Stimulated activated naive CD8-positive, alpha-beta T cell treated with anti-CD3 and anti-CD28 coated beads, Interleukin-15, Interleukin-2, amounts not matched to agents 100 ng/mL and 50 ng/mL, for 24 hours (primary cell): ENCODE measurements around the gene KMT2E.
"Not testable (repeated sequence)": the region's sequence is repeated elsewhere in the genome, so short reads cannot be mapped to it uniquely, and the experiment has no call there.

Experiments used
- H3K27ac Mint-ChIP-seq: one replicate; pipeline ENCODE4 v1.8.0; 2021; ENCODE audit warnings: mild to moderate bottlenecking, mixed read lengths
- H3K27me3 Mint-ChIP-seq: one replicate; pipeline ENCODE4 v1.8.0; 2021; ENCODE audit warnings: mixed read lengths
- H3K36me3 Mint-ChIP-seq: one replicate; pipeline ENCODE4 v1.8.0; 2021; ENCODE audit warnings: low read depth, mixed read lengths
- H3K4me1 Mint-ChIP-seq: one replicate; pipeline ENCODE4 v1.8.0; 2021; ENCODE audit warnings: low read depth, mixed read lengths
- H3K4me3 Mint-ChIP-seq: one replicate; pipeline ENCODE4 v1.8.0; 2021; ENCODE audit warnings: mild to moderate bottlenecking, mixed read lengths
- H3K9me3 Mint-ChIP-seq: one replicate; pipeline ENCODE4 v1.8.0; 2021; ENCODE audit warnings: mixed read lengths

The KMT2E gene

GRCh38 chr7:105021967-105022366 lies 8.0 kb downstream of the KMT2E start:
- Mint-ChIP-seq H3K27me3 (no peaks in the 10 kb centered on the region), H3K36me3 (peaks cover 35% of the 10 kb centered on the region), H3K9me3 (no peaks in the 10 kb centered on the region), H3K4me3 (peak overlapping the region; percentile 23), H3K27ac (peak overlapping the region; percentile 55), H3K4me1 (peaks cover 94% of the 10 kb centered on the region)

DNA sequence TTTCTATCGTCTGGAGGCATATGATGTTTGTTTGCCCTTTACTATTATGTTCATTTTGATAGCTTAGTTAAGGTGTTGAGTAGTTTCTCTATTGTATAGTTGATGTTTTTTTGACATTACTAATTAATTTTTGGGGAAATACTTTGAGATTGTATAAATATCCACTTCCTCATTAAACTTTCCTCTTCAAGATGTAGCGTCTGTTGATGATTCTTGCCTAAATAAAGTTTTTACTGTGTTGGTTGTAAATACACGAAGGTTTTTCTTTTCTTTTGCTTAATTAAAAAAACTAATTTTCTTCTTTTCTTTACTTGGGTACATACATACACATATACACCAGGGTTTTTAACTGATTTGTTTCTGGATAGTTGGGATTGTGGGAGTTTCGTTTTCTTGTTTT lies 8.5 kb downstream of the KMT2E start:
- Mint-ChIP-seq H3K9me3 (no peaks in the 10 kb centered on the region), H3K4me1 (peaks cover 94% of the 10 kb centered on the region), H3K27ac (peak overlapping the region; percentile 55), H3K27me3 (no peaks in the 10 kb centered on the region), H3K4me3 (peak overlapping the region; percentile 23), H3K36me3 (peaks cover 30% of the 10 kb centered on the region)

GRCh38 chr7:105024734-105025133 lies 10.7 kb downstream of the KMT2E start:
- Mint-ChIP-seq H3K9me3 (no peaks in the 10 kb centered on the region), H3K4me1 (peaks cover 95% of the 10 kb centered on the region), H3K27ac (no peak overlapping the region), H3K27me3 (no peaks in the 10 kb centered on the region), H3K36me3 (peaks cover 42% of the 10 kb centered on the region), H3K4me3 (no peak overlapping the region)

DNA sequence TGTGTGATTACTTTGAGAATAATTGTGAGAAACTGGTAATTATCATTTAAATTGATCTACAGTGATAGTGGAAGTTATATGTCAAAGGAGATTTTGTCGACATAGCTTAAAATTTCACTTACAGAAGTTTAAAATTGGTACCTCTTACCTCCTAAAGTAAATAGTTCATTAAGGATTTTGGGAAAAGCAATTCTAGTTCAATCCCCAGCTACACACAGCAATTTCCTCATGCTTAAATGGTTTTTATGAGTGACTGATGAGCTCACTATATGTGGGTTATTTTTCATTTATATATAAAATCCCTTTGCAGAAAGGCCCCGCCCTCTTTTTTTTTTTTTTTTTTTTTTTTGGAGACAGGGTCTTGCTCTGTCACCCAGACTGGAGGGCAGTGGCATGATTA lies 12.7 kb downstream of the KMT2E start:
- H3K27me3 Mint-ChIP-seq = no peaks in the 10 kb centered on the region
- peak overlapping the region; percentile 34 for H3K27ac Mint-ChIP-seq
- peaks cover 42% of the 10 kb centered on the region for H3K36me3 Mint-ChIP-seq
- no peak overlapping the region for H3K4me3 Mint-ChIP-seq
- no peaks in the 10 kb centered on the region for H3K9me3 Mint-ChIP-seq
- peaks cover 89% of the 10 kb centered on the region for H3K4me1 Mint-ChIP-seq

DNA sequence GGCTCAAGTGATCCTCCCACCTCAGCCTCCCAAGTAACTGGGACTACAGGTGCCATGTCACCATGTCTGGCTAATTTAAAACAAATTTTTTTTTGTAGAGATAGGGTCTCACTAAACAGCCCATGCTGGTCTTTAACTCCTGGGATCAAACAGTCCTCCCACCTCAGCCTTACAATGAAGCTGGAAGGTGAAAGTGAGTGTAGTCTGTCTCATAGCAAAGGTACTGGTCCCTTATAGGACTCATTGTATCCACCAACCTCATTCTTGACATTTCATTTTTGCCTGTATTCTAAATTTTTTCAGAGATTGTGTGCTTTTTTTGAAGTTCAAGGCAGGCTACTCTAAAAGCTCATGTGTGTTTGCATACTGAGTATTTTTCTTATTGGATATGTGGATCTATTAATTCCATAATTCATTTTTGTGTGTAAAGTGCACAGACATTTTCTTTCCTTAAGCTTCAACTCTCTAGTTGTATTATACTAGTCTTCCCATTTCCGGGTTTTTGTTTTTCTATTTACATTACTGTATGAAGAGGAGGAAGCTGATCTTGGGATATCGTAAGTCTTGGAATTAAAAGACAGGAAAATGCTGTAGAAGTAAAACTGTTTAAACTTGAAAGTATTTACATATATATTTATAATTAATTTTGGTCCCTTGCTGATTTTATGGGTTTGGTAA lies 13.3 kb downstream of the KMT2E start:
- Mint-ChIP-seq H3K27ac (peak overlapping the region; percentile 56), H3K4me3 (no peak overlapping the region), H3K9me3 (no peaks in the 10 kb centered on the region), H3K36me3 (peaks cover 37% of the 10 kb centered on the region), H3K27me3 (no peaks in the 10 kb centered on the region), H3K4me1 (peaks cover 83% of the 10 kb centered on the region)

DNA sequence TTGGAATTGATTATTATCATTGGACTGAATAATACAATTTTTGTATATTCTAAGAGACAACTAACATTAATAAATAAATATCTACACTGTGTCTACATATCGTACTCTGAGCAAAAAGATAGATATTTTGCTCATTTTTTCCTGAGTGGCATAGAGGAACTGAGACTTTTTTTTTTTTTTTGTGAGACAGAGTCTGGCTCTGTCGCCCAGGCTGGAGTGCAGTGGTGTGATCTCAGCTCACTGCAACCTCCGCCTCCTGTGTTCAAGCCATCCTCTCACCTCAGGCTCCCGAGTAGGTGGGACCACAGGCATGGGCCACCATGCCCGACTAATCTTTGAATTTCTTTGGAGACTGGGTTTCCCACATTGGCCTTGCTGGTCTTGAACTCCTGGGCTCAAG lies 14.0 kb downstream of the KMT2E start:
- peaks cover 82% of the 10 kb centered on the region for H3K4me1 Mint-ChIP-seq
- peak overlapping the region; percentile 79 for H3K27ac Mint-ChIP-seq
- no peak overlapping the region for H3K4me3 Mint-ChIP-seq
- no peaks in the 10 kb centered on the region for H3K9me3 Mint-ChIP-seq
- peaks cover 33% of the 10 kb centered on the region for H3K36me3 Mint-ChIP-seq
- no peaks in the 10 kb centered on the region for H3K27me3 Mint-ChIP-seq

- Mint-ChIP-seq H3K36me3 (peaks cover 36% of the 10 kb centered on the region), H3K4me1 (peaks cover 84% of the 10 kb centered on the region), H3K27ac (peak overlapping the region; percentile 21)
- not testable (repeated sequence) for H3K27me3 Mint-ChIP-seq, H3K9me3 Mint-ChIP-seq, H3K4me3 Mint-ChIP-seq
Observed at GRCh38 chr7:105028941-105029340, 14.9 kb downstream of the KMT2E start.

DNA sequence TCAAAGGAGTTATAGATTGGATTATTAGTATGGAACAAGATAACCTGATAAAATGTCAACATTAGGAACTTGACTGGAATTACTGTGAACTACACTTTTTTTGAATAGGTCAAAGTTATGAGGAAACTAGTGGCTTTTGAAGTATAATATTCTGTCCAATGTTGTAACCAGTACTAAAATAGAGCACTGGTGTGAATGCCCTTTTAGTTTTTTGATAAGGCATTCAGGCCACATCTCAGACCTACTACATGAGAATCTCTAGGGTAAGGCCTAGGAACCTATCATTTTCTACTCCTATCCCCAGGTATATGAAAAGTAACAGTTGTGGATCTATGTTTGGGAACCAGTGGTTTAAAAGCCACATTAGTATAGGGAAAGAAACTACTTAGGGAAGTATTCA lies 16.4 kb downstream of the KMT2E start:
- H3K36me3 Mint-ChIP-seq = peaks cover 37% of the 10 kb centered on the region
- H3K9me3 Mint-ChIP-seq = no peaks in the 10 kb centered on the region
- H3K4me1 Mint-ChIP-seq = peaks cover 76% of the 10 kb centered on the region
- no peak overlapping the region for H3K4me3 Mint-ChIP-seq
- peak overlapping the region; percentile 16 for H3K27ac Mint-ChIP-seq
- H3K27me3 Mint-ChIP-seq = no peaks in the 10 kb centered on the region

- Mint-ChIP-seq H3K27ac (no peak overlapping the region), H3K27me3 (no peaks in the 10 kb centered on the region), H3K4me1 (peaks cover 75% of the 10 kb centered on the region), H3K36me3 (peaks cover 45% of the 10 kb centered on the region), H3K4me3 (no peak overlapping the region), H3K9me3 (no peaks in the 10 kb centered on the region)
Observed at GRCh38 chr7:105032553-105033214, 18.7 kb downstream of the KMT2E start.

GRCh38 chr7:105035349-105035748 lies 21.3 kb downstream of the KMT2E start:
- H3K27ac Mint-ChIP-seq = peak overlapping the region; percentile 63
- peaks cover 72% of the 10 kb centered on the region for H3K4me1 Mint-ChIP-seq
- H3K27me3 Mint-ChIP-seq = no peaks in the 10 kb centered on the region
- no peaks in the 10 kb centered on the region for H3K9me3 Mint-ChIP-seq
- H3K4me3 Mint-ChIP-seq = no peak overlapping the region
- H3K36me3 Mint-ChIP-seq = peaks cover 34% of the 10 kb centered on the region

- Mint-ChIP-seq H3K27me3 (no peaks in the 10 kb centered on the region), H3K4me3 (no peak overlapping the region), H3K9me3 (no peaks in the 10 kb centered on the region), H3K4me1 (peaks cover 70% of the 10 kb centered on the region), H3K36me3 (peaks cover 38% of the 10 kb centered on the region), H3K27ac (no peak overlapping the region)
Observed at GRCh38 chr7:105036217-105037168, 22.5 kb downstream of the KMT2E start.

GRCh38 chr7:105037319-105037718 lies 23.3 kb downstream of the KMT2E start:
- Mint-ChIP-seq H3K36me3 (peaks cover 45% of the 10 kb centered on the region), H3K9me3 (no peaks in the 10 kb centered on the region)

GRCh38 chr7:105044449-105045070 lies 30.6 kb downstream of the KMT2E start:
- Mint-ChIP-seq H3K27ac (peak overlapping the region; percentile 41), H3K27me3 (no peaks in the 10 kb centered on the region), H3K4me1 (peaks cover 37% of the 10 kb centered on the region), H3K36me3 (peaks cover 67% of the 10 kb centered on the region), H3K9me3 (no peaks in the 10 kb centered on the region), H3K4me3 (no peak overlapping the region)

More at GRCh38 chr7:105037319-105037718, 23.3 kb downstream of the KMT2E start:
- peak overlapping the region; percentile 45 for H3K27ac Mint-ChIP-seq
- peaks cover 70% of the 10 kb centered on the region for H3K4me1 Mint-ChIP-seq
- H3K27me3 Mint-ChIP-seq = no peaks in the 10 kb centered on the region
- no peak overlapping the region for H3K4me3 Mint-ChIP-seq

DNA sequence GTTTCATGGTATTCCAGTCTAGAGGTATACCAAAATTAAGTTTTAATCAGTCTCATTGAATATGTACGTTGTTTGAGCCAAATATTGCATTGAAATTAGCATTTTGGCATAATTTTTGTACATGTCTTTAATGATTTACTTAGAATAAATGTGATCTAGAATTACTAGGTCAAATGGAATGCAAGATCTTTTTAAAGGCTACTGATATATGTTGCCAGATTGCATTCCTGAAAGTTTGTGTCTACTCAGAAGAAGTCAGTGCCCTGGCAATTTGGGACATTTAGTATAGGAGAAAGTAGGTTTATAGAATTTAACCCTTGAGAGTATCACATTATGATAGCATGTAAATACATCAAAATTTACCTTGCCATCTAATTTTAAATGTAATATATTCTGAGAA lies 32.4 kb downstream of the KMT2E start:
- Mint-ChIP-seq H3K27me3 (no peaks in the 10 kb centered on the region), H3K36me3 (peaks cover 75% of the 10 kb centered on the region), H3K9me3 (no peaks in the 10 kb centered on the region), H3K4me1 (peaks cover 41% of the 10 kb centered on the region), H3K4me3 (no peak overlapping the region), H3K27ac (no peak overlapping the region)
